ENCODE data around the gene GNAI3.

Gene GNAI3

DNA sequence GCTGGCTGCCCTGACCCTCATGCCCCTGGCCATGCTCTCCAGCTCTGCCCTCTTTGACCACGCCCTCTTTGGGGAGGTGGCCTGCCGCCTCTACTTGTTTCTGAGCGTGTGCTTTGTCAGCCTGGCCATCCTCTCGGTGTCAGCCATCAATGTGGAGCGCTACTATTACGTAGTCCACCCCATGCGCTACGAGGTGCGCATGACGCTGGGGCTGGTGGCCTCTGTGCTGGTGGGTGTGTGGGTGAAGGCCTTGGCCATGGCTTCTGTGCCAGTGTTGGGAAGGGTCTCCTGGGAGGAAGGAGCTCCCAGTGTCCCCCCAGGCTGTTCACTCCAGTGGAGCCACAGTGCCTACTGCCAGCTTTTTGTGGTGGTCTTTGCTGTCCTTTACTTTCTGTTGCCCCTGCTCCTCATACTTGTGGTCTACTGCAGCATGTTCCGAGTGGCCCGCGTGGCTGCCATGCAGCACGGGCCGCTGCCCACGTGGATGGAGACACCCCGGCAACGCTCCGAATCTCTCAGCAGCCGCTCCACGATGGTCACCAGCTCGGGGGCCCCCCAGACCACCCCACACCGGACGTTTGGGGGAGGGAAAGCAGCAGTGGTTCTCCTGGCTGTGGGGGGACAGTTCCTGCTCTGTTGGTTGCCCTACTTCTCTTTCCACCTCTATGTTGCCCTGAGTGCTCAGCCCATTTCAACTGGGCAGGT is 5.0 kb upstream of the GNAI3 start:
- Histone ChIP-seq H3K4me1 (ENCODE audit: control insufficient read depth, insufficient read depth, low read length) (peaks cover 4% of the 10 kb centered on the region; the same call in 1 of the 2 replicates), H3K27ac (ENCODE audit: extremely low read depth, low read depth, low read length) (no peak overlapping the region), H3K4me3 (ENCODE audit: low read depth, low read length) (no peak overlapping the region), H3K9me3 (ENCODE audit: control insufficient read depth, insufficient read depth, low read depth, low read length) (no peaks in the 10 kb centered on the region), H3K36me3 (ENCODE audit: control insufficient read depth in 2 of 2, insufficient read depth in 1 of 2, low read length in 2 of 2) (no peaks in the 10 kb centered on the region)
- no peak for TF ChIP-seq KLF8 (tag by site-specific recombination; IDR thresholded peaks at IDR 0.05)
- TF ChIP-seq ZNF501 (tag by site-specific recombination; IDR thresholded peaks at IDR 0.05) = no peak
- TF ChIP-seq ZNF114 (tag by site-specific recombination; IDR thresholded peaks at IDR 0.05) = no peak
- no peak for TF ChIP-seq GFI1B (tag by site-specific recombination; IDR thresholded peaks at IDR 0.05)
- TF ChIP-seq ZNF555 (tag by site-specific recombination; conservative IDR thresholded peaks at IDR 0.05) = no peak
- no peak for TF ChIP-seq ZNF174 (tag by site-specific recombination; IDR thresholded peaks at IDR 0.05)
- TF ChIP-seq ZFP41 (tag by site-specific recombination; IDR thresholded peaks at IDR 0.05; ENCODE audit: borderline replicate concordance) = no peak
- TF ChIP-seq, protein P1, sequence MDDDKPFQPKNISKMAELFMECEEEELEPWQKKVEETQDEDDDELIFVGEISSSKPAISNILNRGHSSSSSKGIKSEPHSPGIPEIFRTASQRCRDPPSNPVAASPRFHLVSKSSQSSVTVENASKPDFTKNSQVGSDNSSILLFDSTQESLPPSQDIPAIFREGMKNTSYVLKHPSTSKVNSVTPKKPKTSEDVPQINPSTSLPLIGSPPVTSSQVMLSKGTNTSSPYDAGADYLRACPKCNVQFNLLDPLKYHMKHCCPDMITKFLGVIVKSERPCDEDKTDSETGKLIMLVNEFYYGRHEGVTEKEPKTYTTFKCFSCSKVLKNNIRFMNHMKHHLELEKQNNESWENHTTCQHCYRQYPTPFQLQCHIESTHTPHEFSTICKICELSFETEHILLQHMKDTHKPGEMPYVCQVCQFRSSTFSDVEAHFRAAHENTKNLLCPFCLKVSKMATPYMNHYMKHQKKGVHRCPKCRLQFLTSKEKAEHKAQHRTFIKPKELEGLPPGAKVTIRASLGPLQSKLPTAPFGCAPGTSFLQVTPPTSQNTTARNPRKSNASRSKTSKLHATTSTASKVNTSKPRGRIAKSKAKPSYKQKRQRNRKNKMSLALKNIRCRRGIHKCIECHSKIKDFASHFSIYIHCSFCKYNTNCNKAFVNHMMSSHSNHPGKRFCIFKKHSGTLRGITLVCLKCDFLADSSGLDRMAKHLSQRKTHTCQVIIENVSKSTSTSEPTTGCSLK (tag by site-specific recombination; IDR thresholded peaks at IDR 0.05) = no peak
- TF ChIP-seq ZEB2 (tag by site-specific recombination; IDR thresholded peaks at IDR 0.05) = no peak
- TF ChIP-seq ZNF37A (tag by site-specific recombination; IDR thresholded peaks at IDR 0.05) = no peak
- no peak for TF ChIP-seq ZFHX2 (tag by site-specific recombination; conservative IDR thresholded peaks at IDR 0.05)
- no peak for TF ChIP-seq ZNF548 (tag by site-specific recombination; IDR thresholded peaks at IDR 0.05)
- TF ChIP-seq ZNF266 (tag by site-specific recombination; IDR thresholded peaks at IDR 0.05; ENCODE audit: low read depth) = no peak
- TF ChIP-seq, protein P2, sequence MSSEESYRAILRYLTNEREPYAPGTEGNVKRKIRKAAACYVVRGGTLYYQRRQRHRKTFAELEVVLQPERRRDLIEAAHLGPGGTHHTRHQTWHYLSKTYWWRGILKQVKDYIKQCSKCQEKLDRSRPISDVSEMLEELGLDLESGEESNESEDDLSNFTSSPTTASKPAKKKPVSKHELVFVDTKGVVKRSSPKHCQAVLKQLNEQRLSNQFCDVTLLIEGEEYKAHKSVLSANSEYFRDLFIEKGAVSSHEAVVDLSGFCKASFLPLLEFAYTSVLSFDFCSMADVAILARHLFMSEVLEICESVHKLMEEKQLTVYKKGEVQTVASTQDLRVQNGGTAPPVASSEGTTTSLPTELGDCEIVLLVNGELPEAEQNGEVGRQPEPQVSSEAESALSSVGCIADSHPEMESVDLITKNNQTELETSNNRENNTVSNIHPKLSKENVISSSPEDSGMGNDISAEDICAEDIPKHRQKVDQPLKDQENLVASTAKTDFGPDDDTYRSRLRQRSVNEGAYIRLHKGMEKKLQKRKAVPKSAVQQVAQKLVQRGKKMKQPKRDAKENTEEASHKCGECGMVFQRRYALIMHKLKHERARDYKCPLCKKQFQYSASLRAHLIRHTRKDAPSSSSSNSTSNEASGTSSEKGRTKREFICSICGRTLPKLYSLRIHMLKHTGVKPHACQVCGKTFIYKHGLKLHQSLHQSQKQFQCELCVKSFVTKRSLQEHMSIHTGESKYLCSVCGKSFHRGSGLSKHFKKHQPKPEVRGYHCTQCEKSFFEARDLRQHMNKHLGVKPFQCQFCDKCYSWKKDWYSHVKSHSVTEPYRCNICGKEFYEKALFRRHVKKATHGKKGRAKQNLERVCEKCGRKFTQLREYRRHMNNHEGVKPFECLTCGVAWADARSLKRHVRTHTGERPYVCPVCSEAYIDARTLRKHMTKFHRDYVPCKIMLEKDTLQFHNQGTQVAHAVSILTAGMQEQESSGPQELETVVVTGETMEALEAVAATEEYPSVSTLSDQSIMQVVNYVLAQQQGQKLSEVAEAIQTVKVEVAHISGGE (tag by site-specific recombination; conservative IDR thresholded peaks at IDR 0.05; ENCODE audit: low read depth) = no peak
- TF ChIP-seq GLI2 (tag by site-specific recombination; IDR thresholded peaks at IDR 0.05; ENCODE audit: borderline replicate concordance, low read depth) = no peak
- no peak for TF ChIP-seq ZNF311 (tag by site-specific recombination; IDR thresholded peaks at IDR 0.05; ENCODE audit: borderline replicate concordance)
- ChIA-PET CTCF (interaction anchor here (0.7 to 20.8 kb wide), 10 partner anchors 10 to 231 kb away, joined by 3 to 1152 read pairs (median 22); partner anchors contain the start of genes AMIGO1, AMPD2, CYB561D1 and GNAT2), POLR2A (interaction anchor here (1.6 kb wide), 1 partner anchor 11 kb away, joined by 4 read pairs; no protein-coding TSS in a partner anchor)

GRCh38 chr1:109543988-109544735 is 4.3 kb upstream of the GNAI3 start:
- ChIA-PET POLR2A (interaction anchor here (1.6 kb wide), 1 partner anchor 12 kb away, joined by 4 read pairs; no protein-coding TSS in a partner anchor), CTCF (interaction anchor here (0.9 to 6.1 kb wide), 11 partner anchors 9 to 441 kb away, joined by 3 to 158 read pairs (median 24); partner anchors contain the start of genes AHCYL1, AMPD2 and GNAT2)
- Histone ChIP-seq H3K36me3 (ENCODE audit: control insufficient read depth in 2 of 2, insufficient read depth in 1 of 2, low read length in 2 of 2) (no peaks in the 10 kb centered on the region), H3K4me1 (ENCODE audit: control insufficient read depth, insufficient read depth, low read length) (peaks cover 4% of the 10 kb centered on the region; the same call in 1 of the 2 replicates), H3K4me3 (ENCODE audit: low read depth, low read length) (no peak overlapping the region), H3K27ac (ENCODE audit: extremely low read depth, low read depth, low read length) (no peak overlapping the region), H3K9me3 (ENCODE audit: control insufficient read depth, insufficient read depth, low read depth, low read length) (no peaks in the 10 kb centered on the region)
- TF ChIP-seq ZNF629 (tag by site-specific recombination; IDR thresholded peaks at IDR 0.05) = no peak
- no peak for TF ChIP-seq ZNF76 (tag by site-specific recombination; IDR thresholded peaks at IDR 0.05; ENCODE audit: borderline replicate concordance, low read depth)
- TF ChIP-seq ZNF248 (tag by site-specific recombination; IDR thresholded peaks at IDR 0.05) = no peak
- no peak for TF ChIP-seq OSR2 (tag by site-specific recombination; IDR thresholded peaks at IDR 0.05)
- TF ChIP-seq, protein P3, sequence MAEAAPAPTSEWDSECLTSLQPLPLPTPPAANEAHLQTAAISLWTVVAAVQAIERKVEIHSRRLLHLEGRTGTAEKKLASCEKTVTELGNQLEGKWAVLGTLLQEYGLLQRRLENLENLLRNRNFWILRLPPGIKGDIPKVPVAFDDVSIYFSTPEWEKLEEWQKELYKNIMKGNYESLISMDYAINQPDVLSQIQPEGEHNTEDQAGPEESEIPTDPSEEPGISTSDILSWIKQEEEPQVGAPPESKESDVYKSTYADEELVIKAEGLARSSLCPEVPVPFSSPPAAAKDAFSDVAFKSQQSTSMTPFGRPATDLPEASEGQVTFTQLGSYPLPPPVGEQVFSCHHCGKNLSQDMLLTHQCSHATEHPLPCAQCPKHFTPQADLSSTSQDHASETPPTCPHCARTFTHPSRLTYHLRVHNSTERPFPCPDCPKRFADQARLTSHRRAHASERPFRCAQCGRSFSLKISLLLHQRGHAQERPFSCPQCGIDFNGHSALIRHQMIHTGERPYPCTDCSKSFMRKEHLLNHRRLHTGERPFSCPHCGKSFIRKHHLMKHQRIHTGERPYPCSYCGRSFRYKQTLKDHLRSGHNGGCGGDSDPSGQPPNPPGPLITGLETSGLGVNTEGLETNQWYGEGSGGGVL (tag by site-specific recombination; IDR thresholded peaks at IDR 0.05) = no peak
